HEK293 (cell line): ENCODE results near the gene DMAC2.

ENCODE experiments used
- CTCF ChIP-seq: fragments of 450-650 bp; formaldehyde crosslinking; IDR thresholded peaks from 2 replicates; pipeline ENCODE4 v1.5.1; 2016; ENCODE audit warnings: missing biosample characterization, missing genetic modification characterization
- REST ChIP-seq: fragments of 450-650 bp; formaldehyde crosslinking; IDR thresholded peaks from 2 replicates; pipeline ENCODE4 v1.5.1; 2016; ENCODE audit warnings: missing biosample characterization, missing genetic modification characterization
- YY1 ChIP-seq: fragments of 450-650 bp; formaldehyde crosslinking; IDR thresholded peaks from 2 replicates; pipeline ENCODE4 v1.5.1; 2018; ENCODE audit warnings: missing biosample characterization, missing genetic modification characterization
- ZNF449 ChIP-seq: fragments of 450-650 bp; formaldehyde crosslinking; IDR thresholded peaks from 2 replicates; pipeline ENCODE4 v1.5.1; 2017; ENCODE audit warnings: missing biosample characterization, mild to moderate bottlenecking, missing genetic modification characterization, moderate library complexity

GRCh38 chr19:41476583-41476982 is 36.9 kb upstream of the DMAC2 start:
- TF ChIP-seq CTCF (tag by site-specific recombination) (no peak), ZNF449 (tag by site-specific recombination) (no peak), REST (tag by site-specific recombination) (no peak), YY1 (tag by site-specific recombination) (no peak)
